Transverse colon (tissue), 4 donors: ENCODE data around the gene F2RL1. TPM values are rescaled to one million over a fixed set of nuclear protein-coding genes. Genes with fewer than 3 reads are reported as not detected.

ENCODE experiments used
- DNase-seq: peaks from one replicate; pipeline ENCODE4 v3.0.0-alpha.2; 2019
- H3K27ac ChIP-seq, 4 donors: fragments of 200-600 bp; sonication (generic); 2 replicates each; pipeline ENCODE4 v1.5.1; 2016 to 2018; ENCODE audit warnings: inconsistent platforms in 4 of 4
- H3K27me3 ChIP-seq: fragments of 200-600 bp; sonication (generic); 2 replicates; pipeline ENCODE4 v1.5.1; 2017; ENCODE audit warnings: inconsistent platforms
- H3K36me3 ChIP-seq, 4 donors: fragments of 200-600 bp; sonication (generic); 2 replicates each; pipeline ENCODE4 v1.5.1; 2017 to 2019; ENCODE audit warnings: inconsistent platforms in 4 of 4
- H3K4me1 ChIP-seq, 4 donors: fragments of 200-600 bp; sonication (generic); 2 replicates each; pipeline ENCODE4 v1.5.1; 2017 to 2020; ENCODE audit warnings: inconsistent platforms in 4 of 4
- H3K4me3 ChIP-seq, 4 donors: fragments of 200-600 bp; sonication (generic); 1 replicate in 1 of 4; 2 replicates in 3 of 4; pipeline versions ENCODE4 v1.5.1 to v1.6.1; 2017 to 2019; ENCODE audit warnings: inconsistent platforms in 4 of 4
- H3K9me3 ChIP-seq, 2 donors: fragments of 200-600 bp; sonication (generic); 2 replicates each; pipeline ENCODE4 v1.5.1; 2017 to 2019; ENCODE audit warnings: inconsistent platforms in 2 of 2
- EP300 ChIP-seq: sonication (generic); formaldehyde crosslinking; IDR thresholded peaks from one replicate; pipeline ENCODE4 v1.6.1; 2017; ENCODE audit warnings: antibody characterized with exemption, low read depth
- POLR2A ChIP-seq: fragments of 450-650 bp; IDR thresholded peaks from one replicate; pipeline ENCODE4 v1.6.1; 2016; ENCODE audit warnings: antibody characterized with exemption, mild to moderate bottlenecking, moderate library complexity
- POLR2AphosphoS5 ChIP-seq, 3 donors: sonication (generic); formaldehyde crosslinking; IDR thresholded peaks; one replicate each; pipeline ENCODE4 v1.6.1; 2016; ENCODE audit warnings: antibody characterized with exemption in 3 of 3
- whole genome bisulfite sequencing, 2 donors: methylation state at CpG; one replicate each; pipeline ENCODE4 v1.1.5; 2018; ENCODE audit warnings: low coverage in 1 of 2; 5-methylcytosine and 5-hydroxymethylcytosine counted together
- in situ Hi-C, 4 donors: fragments of 200-750 bp; cut with MboI; loops; one replicate each; pipeline versions ENCODE4 v1.15.0 to v1.15.1; 2017; ENCODE audit warnings: low sequenced_read_pairs in 3 of 4, low pct_ligation_motif_present in 1 of 4, low pct_unique_long_range_greater_than_20kb in 1 of 4
- intact Hi-C: fragments of 100-400 bp; cut with DNase I; formaldehyde crosslinking; loops from one replicate; pipeline ENCODE4 v1.15.1; 2023; ENCODE audit warnings: low total_unique reads
- total RNA-seq, 4 donors: library from RNA; depleted of rRNA; stranded (reverse); fragments of >200 nt; gene quantifications; one replicate each; pipeline ENCODE4 v1.1.0, GENCODE V29; 2016
- TF ChIP-seq, protein P1 (sequence below), 5 experiments: fragments of 200-600 bp in 3 of 5; fragments of 450-650 bp in 2 of 5; sonication (generic) in 3 of 5; IDR thresholded peaks; 1 replicate in 2 of 5; 2 replicates in 3 of 5; pipeline ENCODE4 v1.5.1; 2016 to 2017; ENCODE audit warnings: antibody characterized with exemption in 5 of 5, inconsistent platforms in 3 of 5, mild to moderate bottlenecking in 2 of 5, moderate library complexity in 1 of 5

Gene F2RL1
- total RNA-seq, 4 donors from 2014 or later = 38.8 to 209 (median 92.1) TPM

DNA sequence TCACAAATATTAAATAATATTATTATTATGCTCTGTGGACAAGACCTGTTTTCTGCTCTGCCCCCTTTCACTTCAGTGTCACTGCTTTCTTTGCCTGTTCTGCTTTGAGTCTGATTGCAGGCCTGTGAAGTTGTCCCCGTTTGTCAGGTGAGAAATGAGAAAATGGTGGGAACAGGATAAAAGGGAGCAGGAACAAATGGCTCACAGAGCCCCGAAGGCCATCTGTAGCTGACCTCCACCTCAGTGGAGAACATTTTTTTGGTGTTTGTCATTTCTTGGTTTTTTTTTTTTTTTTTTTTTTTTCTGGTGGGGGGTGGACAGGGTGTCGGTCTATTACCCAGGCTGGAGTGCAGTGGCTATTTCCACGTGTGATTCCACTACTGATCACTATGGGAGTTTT lies 17.8 kb downstream of the F2RL1 start:
- H3K27me3 ChIP-seq = no peaks in the 10 kb centered on the region
- H3K36me3 ChIP-seq = peaks cover 0 to 8% (median 0%) of the 10 kb centered on the region in 4 donors
- TF ChIP-seq POLR2A = no peak
- no peak for TF ChIP-seq EP300
- no peak for TF ChIP-seq POLR2AphosphoS5 (IDR thresholded peaks at IDR 0.05)
- TF ChIP-seq, protein P1, sequence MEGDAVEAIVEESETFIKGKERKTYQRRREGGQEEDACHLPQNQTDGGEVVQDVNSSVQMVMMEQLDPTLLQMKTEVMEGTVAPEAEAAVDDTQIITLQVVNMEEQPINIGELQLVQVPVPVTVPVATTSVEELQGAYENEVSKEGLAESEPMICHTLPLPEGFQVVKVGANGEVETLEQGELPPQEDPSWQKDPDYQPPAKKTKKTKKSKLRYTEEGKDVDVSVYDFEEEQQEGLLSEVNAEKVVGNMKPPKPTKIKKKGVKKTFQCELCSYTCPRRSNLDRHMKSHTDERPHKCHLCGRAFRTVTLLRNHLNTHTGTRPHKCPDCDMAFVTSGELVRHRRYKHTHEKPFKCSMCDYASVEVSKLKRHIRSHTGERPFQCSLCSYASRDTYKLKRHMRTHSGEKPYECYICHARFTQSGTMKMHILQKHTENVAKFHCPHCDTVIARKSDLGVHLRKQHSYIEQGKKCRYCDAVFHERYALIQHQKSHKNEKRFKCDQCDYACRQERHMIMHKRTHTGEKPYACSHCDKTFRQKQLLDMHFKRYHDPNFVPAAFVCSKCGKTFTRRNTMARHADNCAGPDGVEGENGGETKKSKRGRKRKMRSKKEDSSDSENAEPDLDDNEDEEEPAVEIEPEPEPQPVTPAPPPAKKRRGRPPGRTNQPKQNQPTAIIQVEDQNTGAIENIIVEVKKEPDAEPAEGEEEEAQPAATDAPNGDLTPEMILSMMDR (IDR thresholded peaks at IDR 0.05) = no peak
- intact Hi-C loops (no loop called here), in situ Hi-C loops (no loop called here)
- no peak for DNase-seq
- no peaks in the 10 kb centered on the region for H3K9me3 ChIP-seq
- H3K4me1 ChIP-seq = peaks cover 0 to 25% (median 10%) of the 10 kb centered on the region in 4 donors
- WGBS, 2 donors = 46 to 80% methylated on average over 2 to 4 of the region's 4 CpGs
- H3K4me3 ChIP-seq = no peak overlapping the region
- peak overlapping the region in 1 of 4 donors; percentile 85 for H3K27ac ChIP-seq

- DNase-seq = peak; percentile 51
- H3K27me3 ChIP-seq = no peaks in the 10 kb centered on the region
- WGBS, 2 donors = 38 to 41% methylated on average over 7 of the region's 7 CpGs
- H3K36me3 ChIP-seq = peaks cover 0 to 7% (median 0%) of the 10 kb centered on the region in 4 donors
- intact Hi-C loops = no loop called here
- peak overlapping the region; percentile 79 to 85 (median 82) for H3K27ac ChIP-seq
- H3K4me1 ChIP-seq = peaks cover 0 to 25% (median 10%) of the 10 kb centered on the region in 4 donors
- H3K9me3 ChIP-seq = no peaks in the 10 kb centered on the region
- in situ Hi-C loops = no loop called here
- TF ChIP-seq POLR2AphosphoS5 (IDR thresholded peaks at IDR 0.05) = peak in 1 of 3 donors; percentile 69
- no peak for TF ChIP-seq EP300
- H3K4me3 ChIP-seq = no peak overlapping the region
These were observed 19.8 kb downstream of the F2RL1 start for GRCh38 chr5:76838481-76839261.

- Histone ChIP-seq H3K27ac (no peak overlapping the region), H3K27me3 (no peaks in the 10 kb centered on the region), H3K9me3 (no peaks in the 10 kb centered on the region), H3K4me1 (peaks cover 0 to 25% (median 10%) of the 10 kb centered on the region in 4 donors), H3K4me3 (no peak overlapping the region), H3K36me3 (no peaks in the 10 kb centered on the region)
- WGBS, 2 donors = 74 to 100% methylated on average over 1 to 3 of the region's 3 CpGs
- intact Hi-C loops (no loop called here), in situ Hi-C loops (no loop called here)
- DNase-seq = no peak
- TF ChIP-seq POLR2AphosphoS5 (IDR thresholded peaks at IDR 0.05) = no peak
- TF ChIP-seq, protein P1 (IDR thresholded peaks at IDR 0.05) = no peak
- no peak for TF ChIP-seq EP300
- TF ChIP-seq POLR2A = no peak
These were observed 22.5 kb downstream of the F2RL1 start for GRCh38 chr5:76841361-76841760.

DNA sequence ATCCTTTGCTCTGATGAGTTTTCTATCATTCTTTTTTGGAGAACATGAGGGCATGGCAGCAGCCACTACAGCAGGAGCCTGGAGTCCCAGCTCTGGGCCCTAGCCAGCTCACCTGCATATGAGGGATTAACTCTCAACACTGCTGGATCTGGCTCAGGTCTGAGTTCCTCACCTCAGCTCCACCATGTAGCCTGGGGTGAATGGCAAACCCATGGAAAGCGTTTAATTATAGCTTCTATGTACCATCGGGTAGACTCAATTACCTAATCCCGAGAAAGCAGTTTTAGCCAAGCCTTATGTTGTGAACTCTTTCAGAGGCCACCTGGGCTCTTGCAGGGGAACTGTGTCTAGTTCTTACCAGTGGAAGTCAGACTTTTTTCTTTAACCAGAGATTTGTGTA lies 27.1 kb downstream of the F2RL1 start:
- intact Hi-C loops = no loop called here
- H3K4me3 ChIP-seq = no peak overlapping the region
- H3K36me3 ChIP-seq = no peaks in the 10 kb centered on the region
- TF ChIP-seq EP300 (no peak), POLR2A (no peak), POLR2AphosphoS5 (IDR thresholded peaks at IDR 0.05) (no peak)
- TF ChIP-seq, protein P1 (IDR thresholded peaks at IDR 0.05) = no peak
- in situ Hi-C loops = no loop called here
- no peaks in the 10 kb centered on the region for H3K9me3 ChIP-seq
- no peaks in the 10 kb centered on the region for H3K4me1 ChIP-seq
- no peaks in the 10 kb centered on the region for H3K27me3 ChIP-seq
- no peak overlapping the region for H3K27ac ChIP-seq
- DNase-seq = no peak
- WGBS, 2 donors = 93 to 94% methylated on average over 3 of the region's 3 CpGs
